Endothelial cell of umbilical vein (primary cell): ENCODE data around the gene EDEM3.
"Not testable (repeated sequence)": the region's sequence is repeated elsewhere in the genome, so short reads cannot be mapped to it uniquely, and the experiment has no call there.

Experiments
- EZH2 ChIP-seq: IDR thresholded peaks from 2 replicates; pipeline ENCODE4 v1.6.1; 2012; ENCODE audit warnings: borderline replicate concordance, low read depth, mild to moderate bottlenecking, moderate library complexity, low read length, inconsistent platforms; ENCODE audit not compliant: severe bottlenecking
- FOS ChIP-seq: IDR thresholded peaks from 2 replicates; pipeline ENCODE4 v1.6.1; 2011; ENCODE audit warnings: mild to moderate bottlenecking, low read length, moderate library complexity, borderline replicate concordance; ENCODE audit not compliant: insufficient read depth
- GATA2 ChIP-seq: IDR thresholded peaks from 2 replicates; pipeline ENCODE4 v1.7.0; 2011; ENCODE audit warnings: low read depth, mild to moderate bottlenecking, moderate library complexity, mixed read lengths, low read length; ENCODE audit not compliant: insufficient read length, insufficient read depth
- JUN ChIP-seq: IDR thresholded peaks from 2 replicates; pipeline ENCODE4 v1.6.1; 2011; ENCODE audit warnings: borderline replicate concordance, low read depth; ENCODE audit not compliant: insufficient read length, insufficient read depth
- MYC ChIP-seq: IDR thresholded peaks from one replicate; pipeline ENCODE4 v1.6.1; 2011; ENCODE audit warnings: mild to moderate bottlenecking, low read depth, low read length
- POLR2A ChIP-seq: IDR thresholded peaks from 2 replicates; pipeline ENCODE4 v1.6.1; 2012; ENCODE audit warnings: low read depth, mild to moderate bottlenecking, control low read depth, low read length
- POLR2AphosphoS5 ChIP-seq: IDR thresholded peaks from 2 replicates; pipeline ENCODE4 v1.6.1; 2012; ENCODE audit warnings: low read depth, mild to moderate bottlenecking, control low read depth, low read length, moderate library complexity; ENCODE audit not compliant: insufficient read depth
- TF ChIP-seq, protein P1 (sequence below), 2 donors: IDR thresholded peaks; 1 replicate in 1 of 2; 2 replicates in 1 of 2; pipeline ENCODE4 v1.5.1; 2011; ENCODE audit warnings: low read length in 2 of 2, mild to moderate bottlenecking in 2 of 2, moderate library complexity in 2 of 2, control low read depth in 1 of 2, inconsistent platforms in 1 of 2, low read depth in 1 of 2; ENCODE audit not compliant: insufficient read depth in 1 of 2; ENCODE audit errors: extremely low read depth in 1 of 2
- TF ChIP-seq, protein P2 (sequence below): IDR thresholded peaks from 2 replicates; pipeline ENCODE4 v1.6.1; 2011; ENCODE audit not compliant: insufficient read depth, insufficient read length

DNA sequence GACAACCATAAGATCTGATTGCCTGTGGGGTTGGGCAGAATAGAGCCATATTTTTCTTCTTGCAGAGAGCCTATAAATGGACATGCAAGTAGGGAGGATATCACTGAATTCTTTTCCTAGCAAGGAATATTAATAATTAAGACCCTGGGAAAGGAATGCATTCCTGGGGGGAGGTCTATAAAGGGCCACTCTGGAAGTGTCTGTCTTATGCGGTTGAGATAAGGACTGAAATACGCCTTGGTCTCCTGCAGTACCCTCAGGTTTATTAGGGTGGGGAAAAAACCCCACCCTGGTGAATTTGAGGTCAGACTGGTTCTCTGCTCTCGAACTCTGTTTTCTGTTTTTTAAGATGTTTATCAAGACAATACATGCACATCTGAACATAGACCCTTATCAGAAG lies 29.1 kb upstream of the EDEM3 start:
- TF ChIP-seq, protein P1, sequence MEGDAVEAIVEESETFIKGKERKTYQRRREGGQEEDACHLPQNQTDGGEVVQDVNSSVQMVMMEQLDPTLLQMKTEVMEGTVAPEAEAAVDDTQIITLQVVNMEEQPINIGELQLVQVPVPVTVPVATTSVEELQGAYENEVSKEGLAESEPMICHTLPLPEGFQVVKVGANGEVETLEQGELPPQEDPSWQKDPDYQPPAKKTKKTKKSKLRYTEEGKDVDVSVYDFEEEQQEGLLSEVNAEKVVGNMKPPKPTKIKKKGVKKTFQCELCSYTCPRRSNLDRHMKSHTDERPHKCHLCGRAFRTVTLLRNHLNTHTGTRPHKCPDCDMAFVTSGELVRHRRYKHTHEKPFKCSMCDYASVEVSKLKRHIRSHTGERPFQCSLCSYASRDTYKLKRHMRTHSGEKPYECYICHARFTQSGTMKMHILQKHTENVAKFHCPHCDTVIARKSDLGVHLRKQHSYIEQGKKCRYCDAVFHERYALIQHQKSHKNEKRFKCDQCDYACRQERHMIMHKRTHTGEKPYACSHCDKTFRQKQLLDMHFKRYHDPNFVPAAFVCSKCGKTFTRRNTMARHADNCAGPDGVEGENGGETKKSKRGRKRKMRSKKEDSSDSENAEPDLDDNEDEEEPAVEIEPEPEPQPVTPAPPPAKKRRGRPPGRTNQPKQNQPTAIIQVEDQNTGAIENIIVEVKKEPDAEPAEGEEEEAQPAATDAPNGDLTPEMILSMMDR (IDR thresholded peaks at IDR 0.05; ENCODE audit: extremely low read depth in 1 of 2, insufficient read depth in 1 of 2, low read depth in 1 of 2, low read length in 2 of 2): not testable (repeated sequence)
- TF ChIP-seq JUN, FOS, EZH2, POLR2A, MYC, POLR2AphosphoS5, GATA2: not testable (repeated sequence)
- TF ChIP-seq, protein P2, sequence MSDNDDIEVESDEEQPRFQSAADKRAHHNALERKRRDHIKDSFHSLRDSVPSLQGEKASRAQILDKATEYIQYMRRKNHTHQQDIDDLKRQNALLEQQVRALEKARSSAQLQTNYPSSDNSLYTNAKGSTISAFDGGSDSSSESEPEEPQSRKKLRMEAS: not testable (repeated sequence)
